ENCODE results near the gene LAD1. TPM values are rescaled to one million over a fixed set of nuclear protein-coding genes. Genes with fewer than 3 reads are reported as not detected.

Gene LAD1
- total and polyA plus RNA-seq, 2 experiments from 2014 or later, result not detected

GRCh38 chr1:201391225-201391624, 7.9 kb downstream of the LAD1 start:
- Histone ChIP-seq H2AFZ (no peak overlapping the region), H3K4me2 (ENCODE audit: unreplicated experiment) (no peak overlapping the region), H3K9me3 (ENCODE audit: low read depth) (no peaks in the 10 kb centered on the region), H3K27me3 (replicated peaks; ENCODE audit: insufficient read depth) (peaks cover 19% of the 10 kb centered on the region; the same call in 1 of the 2 replicates), H3K9me2 (ENCODE audit: insufficient read depth) (no peaks in the 10 kb centered on the region), H3K4me1 (ENCODE audit: insufficient read depth) (no peaks in the 10 kb centered on the region), H3F3A (ENCODE audit: insufficient read depth) (no peaks in the 10 kb centered on the region), H3K79me2 (ENCODE audit: insufficient read depth) (no peaks in the 10 kb centered on the region), H3K9ac (no peak overlapping the region), H3K27ac (no peak overlapping the region), H3K4me3 (no peak overlapping the region), H3K36me3 (ENCODE audit: low read depth) (no peaks in the 10 kb centered on the region), H4K20me1 (ENCODE audit: insufficient read depth) (no peaks in the 10 kb centered on the region)
- DNase-seq, result no peak
- TF ChIP-seq EZH2 (IDR thresholded peaks at IDR 0.05; ENCODE audit: insufficient read depth, poor library complexity, severe bottlenecking), result no peak
- no peak for TF ChIP-seq EZH2phosphoT487 (IDR thresholded peaks at IDR 0.05; ENCODE audit: insufficient read depth, low read depth)
- in situ Hi-C loops (cut with MboI), result no loop called here
- 60 to 70% methylated on average over 1 of the region's 1 CpG for WGBS, 2 experiments (ENCODE audit: low coverage in 1 of 2, low lambda C conversion rate in 2 of 2, missing lambda C conversion rate in 2 of 2)

GRCh38 chr1:201389051-201389450, 10.1 kb downstream of the LAD1 start:
- Histone ChIP-seq H3K9me2 (ENCODE audit: insufficient read depth) (no peaks in the 10 kb centered on the region), H3F3A (ENCODE audit: insufficient read depth) (0 out of 2 replicates have a peak, but pooled peaks cover 5% of the 10 kb centered on the region), H3K27ac (no peak overlapping the region), H3K4me2 (ENCODE audit: unreplicated experiment) (no peak overlapping the region), H3K79me2 (ENCODE audit: insufficient read depth) (no peaks in the 10 kb centered on the region), H3K36me3 (ENCODE audit: low read depth) (no peaks in the 10 kb centered on the region), H4K20me1 (ENCODE audit: insufficient read depth) (no peaks in the 10 kb centered on the region), H3K4me1 (ENCODE audit: insufficient read depth) (peaks cover 8% of the 10 kb centered on the region; the same call in 1 of the 2 replicates), H3K9me3 (ENCODE audit: low read depth) (no peaks in the 10 kb centered on the region), H2AFZ (no peak overlapping the region), H3K4me3 (no peak overlapping the region), H3K9ac (no peak overlapping the region), H3K27me3 (replicated peaks; ENCODE audit: insufficient read depth) (peaks cover 19% of the 10 kb centered on the region; the same call in 1 of the 2 replicates)
- WGBS, 2 experiments (ENCODE audit: low coverage in 1 of 2, low lambda C conversion rate in 2 of 2, missing lambda C conversion rate in 2 of 2), result 79 to 81% methylated on average over 11 to 12 of the region's 12 CpGs
- in situ Hi-C loops (cut with MboI), result no loop called here
- no peak for DNase-seq
- TF ChIP-seq EZH2phosphoT487 (IDR thresholded peaks at IDR 0.05; ENCODE audit: insufficient read depth, low read depth), result no peak
- no peak for TF ChIP-seq EZH2 (IDR thresholded peaks at IDR 0.05; ENCODE audit: insufficient read depth, poor library complexity, severe bottlenecking)

- H3F3A ChIP-seq (ENCODE audit: insufficient read depth), result peaks cover 10% of the 10 kb centered on the region; the same call in 1 of the 2 replicates
- no peak overlapping the region for H3K9ac ChIP-seq
- 0 out of 2 replicates have a peak, but pooled peaks cover under 1% of the 10 kb centered on the region for H3K27me3 ChIP-seq (replicated peaks; ENCODE audit: insufficient read depth)
- H3K36me3 ChIP-seq (ENCODE audit: low read depth), result no peaks in the 10 kb centered on the region
- peaks cover 15% of the 10 kb centered on the region for H3K4me1 ChIP-seq (ENCODE audit: insufficient read depth)
- in situ Hi-C loops (cut with MboI), result no loop called here
- no peak overlapping the region for H3K4me2 ChIP-seq (ENCODE audit: unreplicated experiment)
- no peak overlapping the region for H3K27ac ChIP-seq
- no peak overlapping the region for H3K4me3 ChIP-seq
- WGBS, 2 experiments (ENCODE audit: low coverage in 1 of 2, low lambda C conversion rate in 2 of 2, missing lambda C conversion rate in 2 of 2), result 85 to 89% methylated on average over 7 to 8 of the region's 8 CpGs
- H3K9me2 ChIP-seq (ENCODE audit: insufficient read depth), result no peaks in the 10 kb centered on the region
- no peaks in the 10 kb centered on the region for H4K20me1 ChIP-seq (ENCODE audit: insufficient read depth)
- TF ChIP-seq EZH2phosphoT487 (IDR thresholded peaks at IDR 0.05; ENCODE audit: insufficient read depth, low read depth) (no peak), EZH2 (IDR thresholded peaks at IDR 0.05; ENCODE audit: insufficient read depth, poor library complexity, severe bottlenecking) (no peak)
- no peak for DNase-seq
- no peaks in the 10 kb centered on the region for H3K9me3 ChIP-seq (ENCODE audit: low read depth)
- no peak overlapping the region for H2AFZ ChIP-seq
- no peaks in the 10 kb centered on the region for H3K79me2 ChIP-seq (ENCODE audit: insufficient read depth)
Observed at GRCh38 chr1:201386208-201386607, 12.9 kb downstream of the LAD1 start.

- Histone ChIP-seq H3K79me2 (ENCODE audit: insufficient read depth) (no peaks in the 10 kb centered on the region), H3K36me3 (ENCODE audit: low read depth) (no peaks in the 10 kb centered on the region), H2AFZ (no peak overlapping the region), H3K9ac (no peak overlapping the region), H3K27me3 (replicated peaks; ENCODE audit: insufficient read depth) (no peaks in the 10 kb centered on the region), H3F3A (ENCODE audit: insufficient read depth) (peaks cover 10% of the 10 kb centered on the region; the same call in 1 of the 2 replicates), H3K9me2 (ENCODE audit: insufficient read depth) (no peaks in the 10 kb centered on the region), H3K9me3 (ENCODE audit: low read depth) (no peaks in the 10 kb centered on the region), H3K4me3 (no peak overlapping the region), H3K4me2 (ENCODE audit: unreplicated experiment) (no peak overlapping the region), H3K27ac (no peak overlapping the region), H3K4me1 (ENCODE audit: insufficient read depth) (peaks cover 15% of the 10 kb centered on the region), H4K20me1 (ENCODE audit: insufficient read depth) (no peaks in the 10 kb centered on the region)
- TF ChIP-seq EZH2 (IDR thresholded peaks at IDR 0.05; ENCODE audit: insufficient read depth, poor library complexity, severe bottlenecking) (no peak), EZH2phosphoT487 (IDR thresholded peaks at IDR 0.05; ENCODE audit: insufficient read depth, low read depth) (no peak)
- DNase-seq, result peak; percentile 58
- WGBS, 2 experiments (ENCODE audit: low coverage in 1 of 2, low lambda C conversion rate in 2 of 2, missing lambda C conversion rate in 2 of 2), result 83 to 87% methylated on average over 8 of the region's 8 CpGs
- in situ Hi-C loops (cut with MboI), result no loop called here
Observed at GRCh38 chr1:201385299-201385891, 13.7 kb downstream of the LAD1 start.
